Urothelium cell line (cell line): Measurements from ENCODE around the gene SAMD3.
"Not testable (repeated sequence)": the region's sequence is repeated elsewhere in the genome, so short reads cannot be mapped to it uniquely, and the experiment has no call there.

ENCODE experiments used
- DNase-seq: peaks from one replicate; pipeline ENCODE4 v3.0.0; 2011; ENCODE audit warnings: low spot score, mixed read lengths
- FAIRE-seq: peaks from 2 replicates; lab custom pipeline; 2011; peaks lifted over from hg19 to GRCh38; lab: Jason Lieb, UNC

The SAMD3 gene, protein sequence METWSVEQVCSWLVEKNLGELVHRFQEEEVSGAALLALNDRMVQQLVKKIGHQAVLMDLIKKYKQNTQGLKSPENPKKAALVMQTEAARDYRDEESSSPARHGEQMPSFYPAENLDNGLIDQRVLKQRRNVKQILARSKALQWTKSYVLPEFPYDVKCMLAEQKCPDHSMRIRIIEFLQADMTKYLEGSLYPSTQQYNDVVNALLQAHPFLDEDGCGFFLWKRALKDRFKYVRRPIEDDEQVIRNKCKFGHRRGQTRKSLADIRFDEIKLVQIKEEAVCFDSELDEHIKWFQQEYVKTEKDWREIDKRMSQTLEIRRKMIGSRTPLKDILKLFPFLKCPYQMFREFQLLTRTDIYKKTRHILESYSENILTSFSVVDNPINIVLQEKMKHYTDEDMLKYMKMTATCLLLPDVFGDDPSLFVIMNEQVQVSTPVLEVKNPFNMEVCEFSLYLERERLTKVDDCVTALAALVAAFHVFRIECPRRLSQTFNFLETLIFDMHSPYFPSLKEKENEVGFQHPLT

DNA sequence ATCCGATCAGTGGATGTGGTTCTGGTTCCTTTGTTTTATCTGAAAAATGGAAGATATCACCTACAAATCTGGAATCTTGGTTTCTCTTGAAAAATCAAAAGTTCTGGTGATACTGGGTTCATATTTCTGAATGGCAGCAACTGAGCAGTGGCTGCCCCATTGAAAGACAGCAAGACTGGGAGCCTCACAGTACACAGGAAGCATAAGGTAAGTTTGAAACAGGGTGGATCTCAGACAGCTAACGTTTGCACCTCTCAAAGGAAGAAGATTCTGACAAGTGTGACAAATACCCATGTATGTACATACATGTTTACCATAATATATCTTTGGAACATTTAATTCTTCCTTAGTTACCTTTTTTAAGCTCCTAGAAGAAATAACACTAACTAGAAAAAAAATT, at the start of gene SAMD3:
Gene SAMD3, minus strand, starts transcription at position 177 of the 400 bp plus-strand sequence. CDS start 7,678 bp downstream, outside the sequence.
- FAIRE-seq: no peak
- no peak for DNase-seq

DNA sequence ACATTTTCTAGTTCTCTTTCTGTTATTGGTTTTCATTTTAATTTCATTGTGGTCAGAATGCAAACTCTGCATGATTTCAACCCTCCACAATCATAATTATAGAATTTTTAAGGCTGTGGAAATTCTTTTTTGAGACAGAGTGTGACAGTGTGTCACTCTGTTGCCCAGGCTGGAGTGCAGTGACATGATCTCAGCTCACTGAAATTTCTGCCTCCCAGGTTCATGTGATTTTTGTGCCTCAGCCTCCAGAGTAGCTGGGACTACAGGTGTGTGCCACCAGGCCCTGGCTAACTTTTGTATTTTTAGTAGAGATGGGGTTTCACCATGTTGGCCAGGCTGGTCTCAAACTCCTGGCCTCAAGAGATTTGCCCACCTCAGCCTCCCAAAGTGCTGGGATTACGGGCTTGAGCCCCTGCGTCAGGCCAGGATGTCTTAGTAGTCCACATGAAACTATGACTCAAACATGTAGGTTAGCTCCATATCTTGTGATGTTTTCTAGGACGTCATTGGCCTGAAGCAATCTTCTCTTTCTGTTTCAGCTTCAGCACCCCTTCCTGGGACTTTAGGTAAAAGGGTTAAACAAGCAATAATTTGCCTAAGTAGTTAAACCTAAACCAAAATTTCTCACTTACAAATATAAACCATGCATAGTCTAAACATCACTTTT, 47.4 kb upstream of the SAMD3 start:
- DNase-seq: no peak

DNA sequence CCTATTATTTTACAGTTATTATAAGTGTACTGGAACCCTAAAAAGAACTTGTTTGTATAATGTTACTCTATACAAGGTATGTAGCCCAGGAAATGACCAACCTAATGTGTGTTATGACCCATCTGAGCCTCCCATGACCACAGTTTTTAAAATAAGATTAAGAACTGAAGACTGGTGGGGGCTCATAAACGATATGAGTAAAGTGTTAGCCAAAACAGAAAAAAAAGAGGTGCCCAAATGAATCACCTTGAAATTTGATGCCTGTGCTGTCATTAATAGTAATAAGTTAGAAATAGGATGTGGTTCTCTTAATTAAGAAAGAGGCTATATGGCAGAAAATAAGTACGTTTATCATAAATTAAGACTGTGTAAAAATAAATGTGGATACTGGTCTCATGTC, 42.8 kb upstream of the SAMD3 start:
- DNase-seq, FAIRE-seq: not testable (repeated sequence)

More for the DNA sequence above, 47.4 kb upstream of the SAMD3 start:
- FAIRE-seq: no peak

DNA sequence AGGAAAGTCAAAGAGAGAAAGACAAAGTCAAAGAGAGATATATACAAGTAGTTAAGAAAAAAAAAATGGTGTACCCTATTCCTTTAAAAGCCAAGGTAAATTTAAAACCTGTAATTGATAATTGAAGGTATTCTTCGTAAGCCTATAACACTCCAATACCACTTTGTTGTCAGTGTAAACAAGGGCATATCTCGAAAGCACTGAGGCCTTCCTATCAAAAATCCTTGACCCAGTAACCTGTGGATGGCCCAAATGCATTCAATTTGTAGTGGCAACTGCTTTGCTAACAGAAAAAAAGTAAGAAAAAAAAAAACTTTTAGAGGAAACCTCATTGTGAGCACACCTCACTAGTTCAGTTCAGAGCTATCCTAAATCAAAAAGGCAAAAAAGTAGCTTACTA, 39.3 kb upstream of the SAMD3 start:
- no peak for FAIRE-seq
- no peak for DNase-seq

DNA sequence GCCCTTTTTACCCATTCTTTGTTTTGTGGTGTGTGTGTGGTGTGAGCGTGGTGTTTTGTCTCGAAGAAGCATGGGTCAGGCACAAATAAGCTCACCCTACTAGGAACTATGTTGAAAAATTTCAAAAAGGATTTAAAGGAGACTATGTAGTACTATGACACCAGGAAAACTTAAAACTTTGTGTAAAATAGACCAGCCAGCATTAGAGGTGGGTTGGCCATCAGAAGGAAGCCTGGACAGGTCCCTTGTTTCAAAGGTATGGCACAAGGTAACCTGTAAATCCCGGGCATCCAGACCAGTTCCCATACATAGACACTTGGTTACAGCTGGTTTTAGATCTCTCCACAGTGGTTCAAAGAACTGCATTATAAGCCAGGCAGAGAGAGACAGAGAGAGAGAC, 38.8 kb upstream of the SAMD3 start:
- not testable (repeated sequence) for FAIRE-seq, DNase-seq

DNA sequence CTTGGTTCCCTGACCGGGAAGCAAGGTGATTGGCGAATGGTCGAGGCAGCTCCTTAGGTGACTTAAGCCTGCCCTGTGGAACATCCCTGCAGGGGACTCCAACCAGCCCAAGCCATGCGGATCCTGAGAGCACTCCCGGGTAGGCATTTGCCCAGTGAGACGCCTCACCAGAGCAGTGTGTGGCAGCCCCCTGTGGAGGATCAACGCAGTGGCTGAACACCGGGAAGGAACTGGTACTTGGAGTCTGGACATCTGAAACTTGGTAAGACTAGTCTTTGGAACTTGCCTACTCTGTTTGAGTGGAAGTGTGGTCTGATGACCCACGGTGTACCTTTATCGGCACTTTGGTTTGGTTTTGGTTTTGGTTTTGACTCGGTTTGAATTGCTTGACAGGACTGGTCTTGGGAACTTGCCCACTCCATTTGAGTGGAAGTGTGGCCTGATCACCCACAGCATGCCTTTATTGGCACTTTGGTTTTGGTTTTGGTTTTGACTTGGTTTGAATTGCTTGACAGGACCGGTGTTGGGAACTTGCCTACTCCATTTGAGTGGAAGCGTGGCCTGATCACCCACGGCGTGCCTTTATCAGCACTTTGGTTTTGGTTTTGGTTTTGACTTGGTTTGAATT, 38.0 kb upstream of the SAMD3 start:
- not testable (repeated sequence) for DNase-seq, FAIRE-seq

DNA sequence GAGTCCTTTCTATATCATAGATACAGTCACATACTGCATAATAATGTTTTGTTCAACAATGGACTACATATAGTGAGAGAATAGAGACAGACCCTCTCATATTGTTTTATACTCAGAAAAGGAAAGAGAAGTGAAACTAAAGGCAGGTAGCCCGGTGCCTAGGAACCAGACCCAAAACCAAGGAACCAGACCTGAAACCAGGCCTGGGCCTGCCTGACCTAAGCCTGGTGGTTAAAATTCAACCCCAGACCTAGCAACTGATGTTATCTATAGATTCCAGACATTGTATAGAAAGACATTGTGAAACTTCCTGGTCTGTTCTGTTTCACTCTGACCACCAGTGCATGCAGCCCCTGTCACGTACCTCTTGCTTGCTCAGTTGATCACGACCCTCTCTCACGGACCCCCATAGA, 37.3 kb upstream of the SAMD3 start:
- DNase-seq, FAIRE-seq: not testable (repeated sequence)

DNA sequence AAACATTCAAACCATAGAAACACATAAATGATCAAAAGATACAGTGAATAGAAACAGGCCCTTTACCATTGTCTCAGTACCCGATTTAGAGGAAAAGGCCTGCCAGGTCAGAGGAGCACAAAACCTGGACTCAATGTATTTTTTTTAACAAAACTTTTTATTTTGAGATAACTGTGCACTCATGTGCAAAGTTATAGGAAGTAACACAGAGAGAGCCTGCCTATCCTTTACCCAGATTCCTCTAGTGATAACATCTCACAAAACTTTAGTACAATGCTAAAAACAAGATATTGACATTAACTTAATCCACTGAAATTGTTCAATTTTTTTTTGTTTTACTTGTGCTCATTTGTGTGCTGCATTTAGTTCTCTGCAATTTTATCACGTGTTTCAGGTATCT, 36.8 kb upstream of the SAMD3 start:
- DNase-seq (no peak), FAIRE-seq (no peak)

DNA sequence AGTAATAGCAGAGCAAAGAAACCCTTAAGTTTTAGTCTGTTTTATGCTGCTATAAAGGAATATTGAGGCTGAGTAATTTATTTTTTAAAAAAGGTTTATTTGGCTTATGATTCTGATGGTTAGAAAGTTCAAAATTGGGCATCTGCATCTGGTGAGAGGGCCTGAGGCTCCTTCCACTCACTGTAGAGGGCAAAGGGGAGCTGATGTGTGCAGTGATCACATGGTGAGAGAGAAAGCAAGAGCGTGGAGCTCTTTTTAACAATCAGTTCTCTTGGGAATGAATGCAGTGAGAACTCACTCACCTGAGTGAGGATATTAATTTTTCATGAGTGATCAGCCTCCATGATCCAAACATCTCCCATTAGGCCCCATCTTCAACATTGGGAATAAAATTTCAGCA, 36.4 kb upstream of the SAMD3 start:
- FAIRE-seq: no peak

DNA sequence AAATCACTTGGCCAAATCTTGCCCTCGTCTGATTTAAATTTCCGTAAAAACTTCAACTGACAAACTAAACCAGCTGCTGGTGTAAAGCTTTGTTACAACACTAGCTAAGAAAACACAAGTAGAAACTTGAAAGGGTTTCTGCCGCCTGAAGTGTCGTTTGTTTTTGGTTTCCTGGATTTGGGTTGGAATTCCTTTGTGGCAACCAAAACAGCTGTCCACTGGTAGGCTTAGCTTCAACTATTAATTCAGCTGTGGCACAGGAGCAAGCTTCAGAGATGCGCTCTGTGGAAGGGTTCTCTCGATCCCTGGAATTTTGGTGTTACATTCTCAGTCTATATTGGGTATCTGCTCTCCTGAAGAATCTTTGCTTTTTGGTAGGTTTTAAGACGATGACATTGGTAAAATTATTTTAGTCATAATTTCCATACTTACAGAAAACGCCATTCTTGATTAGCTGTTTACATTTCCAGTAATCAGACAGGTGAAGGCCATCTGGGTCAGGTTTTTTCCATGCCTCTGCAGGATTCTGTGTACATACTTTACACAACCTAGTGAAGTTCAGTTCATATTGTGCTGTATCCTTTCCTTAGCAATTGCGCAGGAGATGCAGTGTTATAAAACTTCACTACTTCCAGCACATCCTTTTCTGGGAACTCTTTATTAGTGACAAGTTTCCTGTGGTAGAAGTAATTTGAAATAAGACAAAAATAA, 29.9 kb upstream of the SAMD3 start:
- no peak for FAIRE-seq
- no peak for DNase-seq

More for the DNA sequence above, 36.4 kb upstream of the SAMD3 start:
- DNase-seq: no peak

DNA sequence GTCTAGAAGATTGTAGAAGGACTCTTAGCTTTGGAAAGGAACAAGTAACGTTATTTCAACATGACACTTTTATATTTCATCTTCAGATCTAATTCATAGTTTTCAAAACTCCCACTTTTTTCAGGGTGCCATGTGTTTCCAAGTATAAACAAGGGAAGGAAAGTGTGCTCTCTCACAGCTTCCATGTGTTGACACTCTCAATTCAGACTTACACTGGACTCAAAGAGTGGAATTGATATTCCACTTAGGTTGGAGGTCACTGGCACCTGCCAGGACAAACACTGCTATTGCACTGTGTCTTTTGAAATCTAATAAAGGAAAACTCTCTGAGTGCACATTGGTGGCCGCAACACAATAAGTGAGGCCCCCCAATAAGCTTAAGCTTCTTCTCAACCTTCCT, 22.5 kb upstream of the SAMD3 start:
- DNase-seq (no peak), FAIRE-seq (no peak)

DNA sequence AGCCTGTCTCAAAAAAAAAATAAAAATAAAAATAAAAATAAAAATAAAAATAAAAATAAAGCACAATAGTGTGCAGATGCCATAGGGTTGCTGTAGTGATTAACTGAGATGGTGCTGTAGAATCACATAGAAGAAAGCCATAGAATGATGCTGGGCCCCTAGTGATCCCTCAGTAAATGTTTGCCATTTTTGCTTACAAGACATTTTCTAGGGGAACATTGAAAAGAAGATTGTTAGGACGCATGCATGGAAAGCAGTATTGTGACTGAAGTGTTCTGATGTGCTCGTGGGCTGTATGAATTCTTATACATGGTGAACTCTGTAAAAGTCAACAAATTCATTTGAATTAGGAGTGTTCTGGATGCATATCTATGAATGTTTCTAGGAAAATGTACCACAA, 22.0 kb upstream of the SAMD3 start:
- FAIRE-seq: no peak

DNA sequence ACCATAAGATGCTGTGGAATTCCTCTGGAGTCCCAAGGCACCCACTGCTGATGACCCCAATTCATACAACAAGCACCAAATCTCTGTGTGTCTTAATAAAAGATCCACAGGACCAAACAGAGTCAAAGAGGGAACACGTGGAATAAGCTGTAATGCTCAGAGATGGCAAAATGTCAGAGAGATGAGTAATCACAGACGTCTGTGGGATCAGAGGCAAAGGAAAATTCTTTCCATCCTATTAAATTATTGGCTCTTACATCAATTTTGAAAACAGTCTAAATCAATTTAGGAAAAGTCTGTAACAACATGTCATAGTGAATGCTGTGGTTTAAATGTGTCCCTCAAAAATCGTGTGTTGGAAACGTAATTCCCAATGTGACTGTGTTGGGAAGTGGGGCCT, 17.5 kb upstream of the SAMD3 start:
- FAIRE-seq (no peak), DNase-seq (peak; percentile 51)

More for the DNA sequence above, 22.0 kb upstream of the SAMD3 start:
- DNase-seq: no peak

DNA sequence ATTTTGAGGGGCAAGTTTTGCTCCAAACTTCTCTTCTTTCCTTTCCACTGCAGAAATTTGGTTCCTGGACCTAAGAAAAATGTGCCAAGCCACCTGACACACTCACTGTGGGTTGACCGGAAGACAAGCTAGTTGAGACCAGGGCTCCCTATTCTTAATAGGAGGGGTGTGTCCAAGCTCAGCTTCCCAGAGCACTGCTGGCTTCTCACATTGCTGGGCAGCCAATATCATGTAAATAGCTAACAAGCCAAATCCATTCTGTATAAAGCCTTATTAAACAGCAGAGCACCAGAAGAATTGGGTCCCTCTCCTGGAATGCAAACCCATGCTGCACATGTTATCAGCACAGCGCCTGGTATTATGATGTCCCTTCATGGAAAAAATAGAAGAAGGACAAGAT, 17.0 kb upstream of the SAMD3 start:
- FAIRE-seq (no peak), DNase-seq (no peak)

DNA sequence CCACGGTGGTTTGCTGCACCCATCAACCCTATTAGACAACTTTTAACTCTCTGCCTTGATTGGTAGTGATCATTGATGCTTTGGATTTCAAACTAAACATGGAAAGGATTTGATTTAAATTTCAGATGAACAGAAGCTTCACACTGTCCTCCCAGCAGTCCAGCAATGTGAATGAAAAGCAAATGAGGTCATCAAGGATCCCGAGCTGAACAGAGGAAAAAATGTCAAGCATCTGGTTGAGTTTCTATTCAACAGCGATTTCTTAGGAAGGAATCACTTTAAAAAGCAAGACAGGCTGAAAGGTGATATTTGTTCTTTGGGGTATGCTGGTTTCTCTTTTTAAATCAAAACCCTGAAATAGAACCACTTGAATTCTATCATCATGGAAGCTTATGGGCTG, 10.6 kb upstream of the SAMD3 start:
- no peak for DNase-seq
- FAIRE-seq: no peak

DNA sequence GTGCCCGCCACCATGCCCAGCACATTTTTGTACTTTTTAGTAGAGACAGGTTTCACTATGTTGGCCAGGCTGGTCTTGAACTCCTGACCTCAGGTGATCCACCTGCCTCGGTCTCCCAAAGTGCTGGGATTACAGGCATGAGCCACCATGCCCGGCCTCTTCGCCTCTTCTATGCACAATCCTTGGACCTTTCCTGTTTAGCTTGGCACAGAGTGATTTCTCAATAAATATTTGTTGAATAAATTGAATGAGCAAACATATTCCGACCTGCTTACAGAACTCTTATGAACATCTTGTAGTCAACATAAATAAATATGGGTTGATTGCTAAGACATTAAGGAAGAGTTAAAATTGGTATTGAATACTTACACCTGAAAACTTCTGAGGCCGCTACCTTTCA, 7.8 kb upstream of the SAMD3 start:
- FAIRE-seq, DNase-seq: not testable (repeated sequence)

DNA sequence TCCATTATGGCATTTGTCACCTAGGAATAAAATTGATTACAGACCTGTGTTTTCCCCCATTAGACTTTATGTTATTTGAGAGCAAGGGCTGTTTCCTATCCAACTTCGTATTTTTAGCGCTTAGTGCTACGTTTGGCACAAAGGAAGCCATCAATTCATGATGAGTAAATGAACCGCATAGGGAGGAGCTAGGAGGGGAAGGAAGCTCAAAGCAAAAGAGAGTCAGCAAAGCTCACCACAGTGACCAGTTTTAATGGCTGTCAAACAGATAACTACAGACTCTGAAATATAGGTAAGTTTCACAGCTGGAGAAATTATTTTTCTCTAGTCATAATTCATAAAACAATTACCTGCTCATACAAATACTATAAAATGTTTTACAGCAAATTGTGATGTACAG, 6.9 kb upstream of the SAMD3 start:
- FAIRE-seq: no peak
- DNase-seq: no peak

DNA sequence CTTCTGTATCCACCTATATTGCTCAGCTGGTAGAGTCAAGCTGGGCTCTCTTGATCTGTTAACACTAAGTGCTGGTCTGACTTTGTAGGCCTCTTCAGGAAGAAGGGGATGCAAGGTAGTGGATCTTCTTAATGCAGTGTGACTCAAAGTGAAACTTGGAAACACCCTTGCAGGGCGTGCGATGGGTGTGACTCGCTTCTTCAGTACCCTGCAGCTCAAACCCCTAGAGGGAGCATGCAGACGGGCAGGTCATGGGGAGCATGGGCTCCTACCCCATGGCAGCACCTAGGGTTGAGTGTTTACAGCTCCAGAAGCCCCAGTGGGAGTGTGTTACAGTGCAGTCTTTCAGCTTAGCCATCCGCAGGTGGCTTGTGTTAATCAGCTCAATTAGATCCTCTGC, 757 bp upstream of the SAMD3 start:
- FAIRE-seq: no peak
- no peak for DNase-seq

DNA sequence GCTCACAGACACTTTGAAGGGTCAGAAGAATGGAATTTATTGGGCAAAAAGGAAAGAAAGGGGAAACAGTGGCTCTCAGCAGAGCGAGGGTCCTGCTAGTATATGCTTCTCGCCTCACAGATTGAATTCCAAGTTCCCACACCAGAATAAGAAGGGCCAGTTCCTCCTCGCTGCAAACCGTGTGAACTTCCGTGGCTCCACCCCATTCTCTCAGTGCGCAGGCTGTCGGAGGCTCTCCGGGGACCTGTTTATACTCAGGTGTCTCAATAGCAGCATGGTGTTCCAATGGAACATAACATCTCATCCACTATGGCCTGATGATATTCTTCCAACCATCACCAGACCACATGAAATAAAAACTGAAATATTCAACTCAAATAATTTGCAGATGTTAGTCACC, 4.6 kb downstream of the SAMD3 start:
- no peak for FAIRE-seq

DNA sequence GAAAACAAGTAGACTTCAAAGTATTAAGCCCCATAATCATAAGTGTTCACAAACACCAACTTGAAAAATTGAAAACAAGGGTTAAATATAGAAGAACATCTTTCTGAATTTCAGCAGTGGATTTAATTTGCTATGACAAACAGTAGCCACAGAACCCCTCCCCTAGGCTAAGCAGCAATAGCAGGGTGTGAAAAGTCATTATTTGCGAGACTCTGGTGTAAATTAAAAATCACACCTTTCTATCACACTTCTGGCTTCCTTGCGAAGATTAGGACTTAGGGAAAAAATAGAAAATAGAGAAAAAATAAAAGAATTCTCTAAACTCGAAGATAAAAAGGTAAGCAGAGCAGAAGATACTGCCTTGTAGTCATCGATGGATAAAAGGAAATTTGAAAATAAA, 6.1 kb downstream of the SAMD3 start:
- FAIRE-seq (no peak), DNase-seq (no peak)

More for the DNA sequence above, 4.6 kb downstream of the SAMD3 start:
- DNase-seq: no peak

DNA sequence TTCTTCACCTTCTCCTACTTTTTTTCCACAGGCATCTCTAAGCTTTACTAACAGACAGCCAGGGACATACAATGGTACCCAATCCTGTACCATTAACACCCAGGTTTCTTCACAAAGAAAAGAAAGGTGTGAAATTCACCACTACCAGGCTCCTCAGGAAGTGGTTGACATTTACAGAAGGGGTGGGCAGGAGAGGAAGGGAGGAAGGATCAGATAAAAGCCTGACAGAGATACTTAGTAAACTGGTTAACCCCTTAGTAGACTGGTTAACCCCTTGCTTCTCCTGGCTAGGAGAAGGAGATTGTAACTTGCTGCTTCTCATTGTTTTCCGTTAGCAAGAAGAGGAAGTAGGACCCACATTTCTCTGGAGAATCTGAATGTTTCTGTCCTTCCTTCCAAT, 7.2 kb downstream of the SAMD3 start:
- no peak for FAIRE-seq
- DNase-seq: no peak
